Measurements from ENCODE around the gene C1QA.

DNA sequence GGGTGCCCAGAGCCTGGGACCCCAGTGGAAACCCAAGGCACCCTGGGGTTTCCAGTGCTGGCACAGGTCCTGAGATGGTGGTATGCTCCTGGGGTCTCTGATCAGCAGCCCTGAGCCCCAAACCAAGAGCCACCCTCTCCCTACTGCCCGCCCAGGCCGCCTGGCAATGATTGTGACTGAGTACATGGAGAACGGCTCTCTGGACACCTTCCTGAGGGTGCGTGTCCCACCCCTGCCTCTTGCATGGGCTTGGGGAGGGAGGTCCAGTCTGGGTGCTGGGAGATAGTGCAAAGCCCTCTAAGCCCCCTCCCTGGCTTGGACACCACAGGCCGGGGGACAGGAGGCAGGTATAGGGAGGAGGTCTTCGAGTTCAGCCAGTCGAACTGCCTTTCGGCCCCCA is 38.4 kb upstream of the C1QA start:
- TF ChIP-seq, protein P1, sequence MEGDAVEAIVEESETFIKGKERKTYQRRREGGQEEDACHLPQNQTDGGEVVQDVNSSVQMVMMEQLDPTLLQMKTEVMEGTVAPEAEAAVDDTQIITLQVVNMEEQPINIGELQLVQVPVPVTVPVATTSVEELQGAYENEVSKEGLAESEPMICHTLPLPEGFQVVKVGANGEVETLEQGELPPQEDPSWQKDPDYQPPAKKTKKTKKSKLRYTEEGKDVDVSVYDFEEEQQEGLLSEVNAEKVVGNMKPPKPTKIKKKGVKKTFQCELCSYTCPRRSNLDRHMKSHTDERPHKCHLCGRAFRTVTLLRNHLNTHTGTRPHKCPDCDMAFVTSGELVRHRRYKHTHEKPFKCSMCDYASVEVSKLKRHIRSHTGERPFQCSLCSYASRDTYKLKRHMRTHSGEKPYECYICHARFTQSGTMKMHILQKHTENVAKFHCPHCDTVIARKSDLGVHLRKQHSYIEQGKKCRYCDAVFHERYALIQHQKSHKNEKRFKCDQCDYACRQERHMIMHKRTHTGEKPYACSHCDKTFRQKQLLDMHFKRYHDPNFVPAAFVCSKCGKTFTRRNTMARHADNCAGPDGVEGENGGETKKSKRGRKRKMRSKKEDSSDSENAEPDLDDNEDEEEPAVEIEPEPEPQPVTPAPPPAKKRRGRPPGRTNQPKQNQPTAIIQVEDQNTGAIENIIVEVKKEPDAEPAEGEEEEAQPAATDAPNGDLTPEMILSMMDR (conservative IDR thresholded peaks at IDR 0.05; ENCODE audit: low read length), result no peak
- no peak for TF ChIP-seq EZH2phosphoT487 (IDR thresholded peaks at IDR 0.05; ENCODE audit: borderline replicate concordance)
